K562 (cell line): ENCODE data around the gene CYSTM1. TPM values are rescaled to one million over a fixed set of nuclear protein-coding genes. Genes with fewer than 3 reads are reported as not detected.

Experiments used
- ARID4B ChIP-seq: sonication (generic); formaldehyde crosslinking; IDR thresholded peaks from 2 replicates; pipeline ENCODE4 v1.8.0; 2022; ENCODE audit warnings: mild to moderate bottlenecking, missing genetic modification reagents
- CBX2 ChIP-seq: fragments of 200-600 bp; sonication (generic); IDR thresholded peaks from one replicate; pipeline ENCODE4 v1.6.1; 2012; ENCODE audit warnings: mild to moderate bottlenecking, low read length, inconsistent platforms; ENCODE audit not compliant: insufficient read depth, poor library complexity, severe bottlenecking
- FOSL1 ChIP-seq: fragments of 200-800 bp; sonication (Bioruptor generic); conservative IDR thresholded peaks from 2 replicates; pipeline ENCODE4 v1.6.1; 2016; ENCODE audit warnings: missing genetic modification characterization, missing compliant biosample characterization
- MYC ChIP-seq, 2 experiments: fragments of 250-450 bp in 1 of 2; sonication (Bioruptor Pico) in 1 of 2; IDR thresholded peaks; 2 replicates each; pipeline versions ENCODE4 v1.5.1 to v1.6.1; 2012 to 2021; ENCODE audit warnings: low read depth in 2 of 2, borderline replicate concordance in 1 of 2, improper control_type of control experiment in 1 of 2, low read length in 1 of 2, mild to moderate bottlenecking in 1 of 2, moderate library complexity in 1 of 2
- PHF21A ChIP-seq: fragments of 450-650 bp; IDR thresholded peaks from 2 replicates; pipeline ENCODE4 v1.6.1; 2017; ENCODE audit warnings: low read depth, borderline replicate concordance
- PML ChIP-seq: IDR thresholded peaks from 2 replicates; pipeline ENCODE4 v1.6.1; 2012; ENCODE audit warnings: low read length, inconsistent platforms
- SMARCA4 ChIP-seq: fragments of 450-650 bp; IDR thresholded peaks from 2 replicates; pipeline ENCODE4 v1.6.1; 2016
- SRF ChIP-seq, 2 experiments: fragments of 250-450, 450-650 bp in 1 of 2; sonication (Bioruptor Pico) in 1 of 2; sonication (generic) in 1 of 2; formaldehyde crosslinking; IDR thresholded peaks; 2 replicates each; pipeline versions ENCODE4 v1.5.0 to v1.5.1; 2020 to 2022; ENCODE audit warnings: mild to moderate bottlenecking in 1 of 2, missing genetic modification reagents in 1 of 2
- ZBTB49 ChIP-seq: sonication (generic); formaldehyde crosslinking; IDR thresholded peaks from 2 replicates; pipeline ENCODE4 v1.8.0; 2022; ENCODE audit warnings: missing genetic modification reagents, mild to moderate bottlenecking, borderline replicate concordance
- ZNF398 ChIP-seq: fragments of 250-450 bp; sonication (Bioruptor Pico); IDR thresholded peaks from 2 replicates; pipeline ENCODE4 v1.8.0; 2021; ENCODE audit warnings: moderate library complexity, mild to moderate bottlenecking, inconsistent platforms
- ZSCAN32 ChIP-seq: fragments of 450-650 bp; formaldehyde crosslinking; IDR thresholded peaks from 2 replicates; pipeline ENCODE4 v1.4.0; 2020; ENCODE audit warnings: mild to moderate bottlenecking, moderate library complexity
- polyA plus RNA-seq, 8 experiments: library from polyadenylated mRNA; depleted of rRNA in 4 of 8; stranded (reverse) in 5 of 8; unstranded in 3 of 8; fragments of >200 nt; fragmentation: Nextera tagmentation in 2 of 8; fragmentation: Illumina TruSeq in 1 of 8; extraction: Ambion mirVana in 2 of 8; extraction: Trizol in 1 of 8; gene quantifications; 2 replicates each; pipeline versions ENCODE4 v1.2.1 to v1.2.3, GENCODE V29; 2011 to 2014; ENCODE audit warnings: inconsistent platforms in 1 of 8, missing spikeins in 1 of 8
- total RNA-seq, 7 experiments: library from RNA; depleted of rRNA in 6 of 7; stranded (reverse); fragments of >200 nt in 6 of 7; fragmentation: Illumina TruSeq in 2 of 7; extraction: Trizol in 2 of 7; gene quantifications; 2 replicates each; pipeline versions ENCODE4 v1.2.1 to v1.2.3, GENCODE V29; 2011 to 2021; ENCODE audit warnings: low replicate concordance in 1 of 7

Gene CYSTM1
- total and polyA plus RNA-seq, 9 of the 15 experiments (the other 6 are each of a cell fraction or from before 2014, with no cell fraction given): 76.1 to 422 (median 108) TPM

GRCh38 chr5:140174465-140175366, at the start of gene CYSTM1 (continued):
- TF ChIP-seq ARID4B (CRISPR knock-in tag) (peak; percentile 67; the same call in 1 of the 2 replicates), SRF (CRISPR knock-in tag; IDR thresholded peaks at IDR 0.05) (0 out of 4 replicates have a peak, but pooled peaks of 1 of the 2 experiments have one; percentile 6), ZBTB49 (CRISPR knock-in tag) (no peak), CBX2 (no peak), PML (peak; percentile 44; the same call in 1 of the 2 replicates), ZSCAN32 (CRISPR knock-in tag) (no peak), FOSL1 (tag) (no peak), MYC (IDR thresholded peaks at IDR 0.05; ENCODE audit: low read depth, low read length) (peak; percentile 75), MYC (CRISPR knock-in tag; IDR thresholded peaks at IDR 0.05; ENCODE audit: borderline replicate concordance, low read depth) (no peak), SMARCA4 (0 out of 2 replicates have a peak, but pooled peaks have one; percentile 12), ZNF398 (CRISPR knock-in tag) (no peak), PHF21A (no peak)
